ENCODE measurements around the gene STMN3.

Gene STMN3

GRCh38 chr20:63599396-63600050 is 53.7 kb downstream of the STMN3 start:
- peaks cover 13 to 65% of the 10 kb centered on the region in 2 experiments for H3K36me3 ChIP-seq (ENCODE audit: control insufficient read depth in 2 of 2, insufficient read depth in 1 of 2, low read length in 2 of 2)
- no peak overlapping the region for H3K27ac ChIP-seq (ENCODE audit: extremely low read depth, low read depth, low read length)
- CTCF ChIA-PET: interaction anchor here (0.6 to 1.7 kb wide), 2 partner anchors 18 to 21 kb away, joined by 4 read pairs; no protein-coding TSS in a partner anchor
- no peak for TF ChIP-seq ZNF426 (tag by site-specific recombination; IDR thresholded peaks at IDR 0.05)
- no peak for TF ChIP-seq ZNF18 (tag by site-specific recombination; IDR thresholded peaks at IDR 0.05)
- TF ChIP-seq ZNF521 (tag by site-specific recombination; IDR thresholded peaks at IDR 0.05): no peak
- TF ChIP-seq ZNF664 (tag by site-specific recombination; IDR thresholded peaks at IDR 0.05): no peak
- TF ChIP-seq ZNF391 (tag by site-specific recombination; IDR thresholded peaks at IDR 0.05; ENCODE audit: borderline replicate concordance, low read depth): no peak
- no peak for TF ChIP-seq ZNF585B (tag by site-specific recombination; IDR thresholded peaks at IDR 0.05)
- no peak for TF ChIP-seq HOXC10 (CRISPR knock-in tag; IDR thresholded peaks at IDR 0.05)
- no peak for TF ChIP-seq ZNF404 (tag by site-specific recombination; IDR thresholded peaks at IDR 0.05)
- no peak for TF ChIP-seq ZNF530 (tag by site-specific recombination; IDR thresholded peaks at IDR 0.05; ENCODE audit: low read depth)
- TF ChIP-seq ZNF704 (tag by site-specific recombination; IDR thresholded peaks at IDR 0.05): no peak
- no peak for TF ChIP-seq GFI1B (tag by site-specific recombination; IDR thresholded peaks at IDR 0.05)
- TF ChIP-seq ZXDB (tag by site-specific recombination; IDR thresholded peaks at IDR 0.05): no peak
- TF ChIP-seq PRDM6 (tag by site-specific recombination; IDR thresholded peaks at IDR 0.05): no peak
- TF ChIP-seq ZBTB49 (tag by site-specific recombination; IDR thresholded peaks at IDR 0.05; ENCODE audit: low read depth): no peak
- no peak for TF ChIP-seq ZNF155 (tag by site-specific recombination; IDR thresholded peaks at IDR 0.05)
- H3K4me3 ChIP-seq (ENCODE audit: low read depth, low read length): no peak overlapping the region
- no peaks in the 10 kb centered on the region for H3K9me3 ChIP-seq (ENCODE audit: control insufficient read depth, insufficient read depth, low read depth, low read length)
- H3K4me1 ChIP-seq (ENCODE audit: control insufficient read depth, insufficient read depth, low read length): no peaks in the 10 kb centered on the region
- POLR2A ChIA-PET: interaction anchor here (1.4 kb wide), 1 partner anchor 28 kb away, joined by 3 read pairs; the partner anchor contains the start of gene GMEB2

- no peak overlapping the region for H3K4me3 ChIP-seq (ENCODE audit: low read depth, low read length)
- no peaks in the 10 kb centered on the region for H3K9me3 ChIP-seq (ENCODE audit: control insufficient read depth, insufficient read depth, low read depth, low read length)
- H3K36me3 ChIP-seq (ENCODE audit: control insufficient read depth in 2 of 2, insufficient read depth in 1 of 2, low read length in 2 of 2): peaks cover 13 to 66% of the 10 kb centered on the region in 2 experiments
- ChIA-PET CTCF (interaction anchor here (0.6 to 1.7 kb wide), 3 partner anchors 17 to 25 kb away, joined by 4 read pairs; no protein-coding TSS in a partner anchor), POLR2A (no interaction called here)
- no peaks in the 10 kb centered on the region for H3K4me1 ChIP-seq (ENCODE audit: control insufficient read depth, insufficient read depth, low read length)
- H3K27ac ChIP-seq (ENCODE audit: extremely low read depth, low read depth, low read length): no peak overlapping the region
- no peak for TF ChIP-seq ZNF133 (tag by site-specific recombination; IDR thresholded peaks at IDR 0.05)
- 0 out of 2 replicates have a peak, but pooled peaks have one; percentile 11 for TF ChIP-seq GLIS1 (tag by site-specific recombination; IDR thresholded peaks at IDR 0.05)
Observed at GRCh38 chr20:63598479-63599395, 54.5 kb downstream of the STMN3 start.

Data from HEK293 (cell line).